ENCODE measurements around the gene DHCR24. TPM values are rescaled to one million over a fixed set of nuclear protein-coding genes. Genes with fewer than 3 reads are reported as not detected.

DHCR24 gene
- total and polyA plus RNA-seq, 2 of the 13 experiments (the other 11 are each of a cell fraction or from before 2014, with no cell fraction given) = 374 to 448 TPM

DNA sequence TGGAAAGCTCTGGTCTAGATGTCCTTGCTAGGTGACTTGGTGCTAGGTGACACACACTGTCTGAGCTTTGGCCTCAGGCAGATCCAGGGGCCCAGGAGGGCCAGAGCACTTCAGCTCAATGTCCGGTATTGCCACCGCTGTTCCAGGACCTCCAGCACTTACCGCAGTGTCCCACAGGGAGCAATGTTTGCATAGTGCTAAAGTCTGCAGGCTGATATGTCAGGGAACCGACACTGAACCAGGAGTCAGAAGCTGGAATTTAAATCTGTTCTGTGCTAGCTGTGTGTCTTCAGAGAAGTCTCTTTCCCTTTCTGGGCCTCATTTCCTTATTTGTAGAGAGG, 19.3 kb downstream of the DHCR24 start (continued):
- TF ChIP-seq, protein P1, sequence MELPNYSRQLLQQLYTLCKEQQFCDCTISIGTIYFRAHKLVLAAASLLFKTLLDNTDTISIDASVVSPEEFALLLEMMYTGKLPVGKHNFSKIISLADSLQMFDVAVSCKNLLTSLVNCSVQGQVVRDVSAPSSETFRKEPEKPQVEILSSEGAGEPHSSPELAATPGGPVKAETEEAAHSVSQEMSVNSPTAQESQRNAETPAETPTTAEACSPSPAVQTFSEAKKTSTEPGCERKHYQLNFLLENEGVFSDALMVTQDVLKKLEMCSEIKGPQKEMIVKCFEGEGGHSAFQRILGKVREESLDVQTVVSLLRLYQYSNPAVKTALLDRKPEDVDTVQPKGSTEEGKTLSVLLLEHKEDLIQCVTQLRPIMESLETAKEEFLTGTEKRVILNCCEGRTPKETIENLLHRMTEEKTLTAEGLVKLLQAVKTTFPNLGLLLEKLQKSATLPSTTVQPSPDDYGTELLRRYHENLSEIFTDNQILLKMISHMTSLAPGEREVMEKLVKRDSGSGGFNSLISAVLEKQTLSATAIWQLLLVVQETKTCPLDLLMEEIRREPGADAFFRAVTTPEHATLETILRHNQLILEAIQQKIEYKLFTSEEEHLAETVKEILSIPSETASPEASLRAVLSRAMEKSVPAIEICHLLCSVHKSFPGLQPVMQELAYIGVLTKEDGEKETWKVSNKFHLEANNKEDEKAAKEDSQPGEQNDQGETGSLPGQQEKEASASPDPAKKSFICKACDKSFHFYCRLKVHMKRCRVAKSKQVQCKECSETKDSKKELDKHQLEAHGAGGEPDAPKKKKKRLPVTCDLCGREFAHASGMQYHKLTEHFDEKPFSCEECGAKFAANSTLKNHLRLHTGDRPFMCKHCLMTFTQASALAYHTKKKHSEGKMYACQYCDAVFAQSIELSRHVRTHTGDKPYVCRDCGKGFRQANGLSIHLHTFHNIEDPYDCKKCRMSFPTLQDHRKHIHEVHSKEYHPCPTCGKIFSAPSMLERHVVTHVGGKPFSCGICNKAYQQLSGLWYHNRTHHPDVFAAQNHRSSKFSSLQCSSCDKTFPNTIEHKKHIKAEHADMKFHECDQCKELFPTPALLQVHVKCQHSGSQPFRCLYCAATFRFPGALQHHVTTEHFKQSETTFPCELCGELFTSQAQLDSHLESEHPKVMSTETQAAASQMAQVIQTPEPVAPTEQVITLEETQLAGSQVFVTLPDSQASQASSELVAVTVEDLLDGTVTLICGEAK (IDR thresholded peaks at IDR 0.05) = no peak
- TF ChIP-seq, protein P1 (CRISPR knock-in tag; IDR thresholded peaks at IDR 0.05) = peak; percentile 55; the same call in 1 of the 2 replicates
- TF ChIP-seq, protein P2, sequence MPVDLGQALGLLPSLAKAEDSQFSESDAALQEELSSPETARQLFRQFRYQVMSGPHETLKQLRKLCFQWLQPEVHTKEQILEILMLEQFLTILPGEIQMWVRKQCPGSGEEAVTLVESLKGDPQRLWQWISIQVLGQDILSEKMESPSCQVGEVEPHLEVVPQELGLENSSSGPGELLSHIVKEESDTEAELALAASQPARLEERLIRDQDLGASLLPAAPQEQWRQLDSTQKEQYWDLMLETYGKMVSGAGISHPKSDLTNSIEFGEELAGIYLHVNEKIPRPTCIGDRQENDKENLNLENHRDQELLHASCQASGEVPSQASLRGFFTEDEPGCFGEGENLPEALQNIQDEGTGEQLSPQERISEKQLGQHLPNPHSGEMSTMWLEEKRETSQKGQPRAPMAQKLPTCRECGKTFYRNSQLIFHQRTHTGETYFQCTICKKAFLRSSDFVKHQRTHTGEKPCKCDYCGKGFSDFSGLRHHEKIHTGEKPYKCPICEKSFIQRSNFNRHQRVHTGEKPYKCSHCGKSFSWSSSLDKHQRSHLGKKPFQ (CRISPR knock-in tag; IDR thresholded peaks at IDR 0.05; ENCODE audit: insufficient replicate concordance) = peak; percentile 71
- peak; percentile 54; the same call in 1 of the 2 replicates for TF ChIP-seq SIX4 (CRISPR knock-in tag; IDR thresholded peaks at IDR 0.05)
- TF ChIP-seq ZNF337 (CRISPR knock-in tag; IDR thresholded peaks at IDR 0.05; ENCODE audit: borderline replicate concordance, low read depth) = 0 out of 2 replicates have a peak, but pooled peaks have one; percentile 68
- TF ChIP-seq ZNF292 (CRISPR knock-in tag; IDR thresholded peaks at IDR 0.05; ENCODE audit: borderline replicate concordance, low read depth) = peak; percentile 98
- peak; percentile 31; the same call in 1 of the 2 replicates for TF ChIP-seq PHF8 (CRISPR knock-in tag; IDR thresholded peaks at IDR 0.05)
- TF ChIP-seq ZNF512B (CRISPR knock-in tag; IDR thresholded peaks at IDR 0.05; ENCODE audit: borderline replicate concordance) = peak; percentile 35; the same call in 1 of the 2 replicates
- 0 out of 2 replicates have a peak, but pooled peaks have one; percentile 41 for TF ChIP-seq ONECUT2 (CRISPR knock-in tag; IDR thresholded peaks at IDR 0.05)
- TF ChIP-seq ATF4 (CRISPR knock-in tag; IDR thresholded peaks at IDR 0.05) = peak in 1 of 2 experiments; percentile 65; a peak in 2 of 4 replicates
- peak; percentile 78 for TF ChIP-seq ZMYM4 (CRISPR knock-in tag; IDR thresholded peaks at IDR 0.05)
- peak; percentile 87 for TF ChIP-seq HOXA3 (CRISPR knock-in tag; IDR thresholded peaks at IDR 0.05)
- peak; percentile 97 for TF ChIP-seq PHF21A (CRISPR knock-in tag; IDR thresholded peaks at IDR 0.05)

All from HepG2 (cell line).